Measurements from ENCODE around the gene P2RX6.

Gene P2RX6

GRCh38 chr22:21029486-21030025 lies 14.6 kb downstream of the P2RX6 start:
- in situ Hi-C loops (cut with HindIII; ENCODE audit: low sequenced_read_pairs): no loop called here
- no peak for TF ChIP-seq CTCF (IDR thresholded peaks at IDR 0.05; ENCODE audit: low read depth, low read length)
- no peak for DNase-seq (ENCODE audit: low read depth, low spot score)
- H3K4me3 ChIP-seq (ENCODE audit: low read depth, low read length): no peak overlapping the region

GRCh38 chr22:21030032-21030431 lies 15.1 kb downstream of the P2RX6 start:
- no peak for DNase-seq (ENCODE audit: low read depth, low spot score)
- TF ChIP-seq CTCF (IDR thresholded peaks at IDR 0.05; ENCODE audit: low read depth, low read length): no peak
- in situ Hi-C loops (cut with HindIII; ENCODE audit: low sequenced_read_pairs): no loop called here
- no peak overlapping the region for H3K4me3 ChIP-seq (ENCODE audit: low read depth, low read length)

GRCh38 chr22:21030621-21031544 lies 15.9 kb downstream of the P2RX6 start:
- DNase-seq (ENCODE audit: low read depth, low spot score): no peak
- no peak for TF ChIP-seq CTCF (IDR thresholded peaks at IDR 0.05; ENCODE audit: low read depth, low read length)
- in situ Hi-C loops (cut with HindIII; ENCODE audit: low sequenced_read_pairs): no loop called here
- H3K4me3 ChIP-seq (ENCODE audit: low read depth, low read length): no peak overlapping the region

- H3K4me3 ChIP-seq (ENCODE audit: low read depth, low read length): no peak overlapping the region
- DNase-seq (ENCODE audit: low read depth, low spot score): no peak
- in situ Hi-C loops (cut with HindIII; ENCODE audit: low sequenced_read_pairs): no loop called here
- no peak for TF ChIP-seq CTCF (IDR thresholded peaks at IDR 0.05; ENCODE audit: low read depth, low read length)
These were observed 16.6 kb downstream of the P2RX6 start for GRCh38 chr22:21031545-21032036.

- no peak for DNase-seq (ENCODE audit: low read depth, low spot score)
These were observed 17.3 kb downstream of the P2RX6 start, which contains the start of gene SLC7A4 for GRCh38 chr22:21032037-21032867. SLC7A4 (minus strand) TSS chr22:21032561; CDS start chr22:21031812, 749 bp downstream.

More at GRCh38 chr22:21032037-21032867, 17.3 kb downstream of the P2RX6 start, which contains the start of gene SLC7A4:
- in situ Hi-C loops (cut with HindIII; ENCODE audit: low sequenced_read_pairs): no loop called here
- no peak within 1 kb of the TSS for H3K4me3 ChIP-seq (ENCODE audit: low read depth, low read length)
- no peak for TF ChIP-seq CTCF (IDR thresholded peaks at IDR 0.05; ENCODE audit: low read depth, low read length)

Measured in astrocyte of the spinal cord (primary cell).